ENCODE data around the gene FAT1.

Gene FAT1

GRCh38 chr4:186684889-186685309, 38.8 kb downstream of the FAT1 start:
- H3K4me3 ChIP-seq (ENCODE audit: low read depth, low read length) = no peak overlapping the region
- POLR2A ChIA-PET = no interaction called here
- CTCF ChIA-PET = no interaction called here
- H3K36me3 ChIP-seq (ENCODE audit: control insufficient read depth in 2 of 2, insufficient read depth in 1 of 2, low read length in 2 of 2) = peaks cover 0 to 6% of the 10 kb centered on the region in 2 experiments; a peak in 1 of 3 replicates
- TF ChIP-seq ZBTB11 (tag by site-specific recombination; conservative IDR thresholded peaks at IDR 0.05; ENCODE audit: low read depth) = no peak
- H3K9me3 ChIP-seq (ENCODE audit: control insufficient read depth, insufficient read depth, low read depth, low read length) = no peaks in the 10 kb centered on the region
- H3K27ac ChIP-seq (ENCODE audit: extremely low read depth, low read depth, low read length) = no peak overlapping the region
- peaks cover 11% of the 10 kb centered on the region for H3K4me1 ChIP-seq (ENCODE audit: control insufficient read depth, insufficient read depth, low read length)

GRCh38 chr4:186684220-186684619, 39.4 kb downstream of the FAT1 start:
- peaks cover 11% of the 10 kb centered on the region for H3K4me1 ChIP-seq (ENCODE audit: control insufficient read depth, insufficient read depth, low read length)
- no peaks in the 10 kb centered on the region for H3K9me3 ChIP-seq (ENCODE audit: control insufficient read depth, insufficient read depth, low read depth, low read length)
- no peak overlapping the region for H3K4me3 ChIP-seq (ENCODE audit: low read depth, low read length)
- ChIA-PET CTCF (interaction anchor here (0.7 kb wide), 2 partner anchors 14 to 173 kb away, joined by 3 to 4 read pairs; no protein-coding TSS in a partner anchor), POLR2A (no interaction called here)
- peaks cover 0 to 6% of the 10 kb centered on the region in 2 experiments; a peak in 1 of 3 replicates for H3K36me3 ChIP-seq (ENCODE audit: control insufficient read depth in 2 of 2, insufficient read depth in 1 of 2, low read length in 2 of 2)
- no peak overlapping the region for H3K27ac ChIP-seq (ENCODE audit: extremely low read depth, low read depth, low read length)
- TF ChIP-seq ZNF624 (tag by site-specific recombination; IDR thresholded peaks at IDR 0.05) (no peak), OSR2 (tag by site-specific recombination; IDR thresholded peaks at IDR 0.05) (no peak), ZNF610 (tag by site-specific recombination; IDR thresholded peaks at IDR 0.05; ENCODE audit: borderline replicate concordance) (no peak), ZNF138 (tag by site-specific recombination; IDR thresholded peaks at IDR 0.05; ENCODE audit: borderline replicate concordance) (no peak), ZNF292 (tag by site-specific recombination; IDR thresholded peaks at IDR 0.05; ENCODE audit: borderline replicate concordance, low read depth) (no peak), ZNF514 (tag by site-specific recombination; IDR thresholded peaks at IDR 0.05) (no peak), ZNF549 (tag by site-specific recombination; IDR thresholded peaks at IDR 0.05) (no peak), ZNF658 (tag by site-specific recombination; IDR thresholded peaks at IDR 0.05) (no peak), PRDM2 (tag by site-specific recombination; IDR thresholded peaks at IDR 0.05; ENCODE audit: borderline replicate concordance) (no peak), ZNF223 (tag by site-specific recombination; IDR thresholded peaks at IDR 0.05) (no peak), TRIM28 (IDR thresholded peaks at IDR 0.05; ENCODE audit: borderline replicate concordance, low read length) (no peak), ZNF274 (IDR thresholded peaks at IDR 0.05; ENCODE audit: low read length) (no peak), ZNF274 (tag by site-specific recombination; IDR thresholded peaks at IDR 0.05; ENCODE audit: borderline replicate concordance) (no peak), ZNF366 (tag by site-specific recombination; conservative IDR thresholded peaks at IDR 0.05) (no peak), ZFP3 (tag by site-specific recombination; IDR thresholded peaks at IDR 0.05; ENCODE audit: low read depth) (no peak)
- TF ChIP-seq, protein P1, sequence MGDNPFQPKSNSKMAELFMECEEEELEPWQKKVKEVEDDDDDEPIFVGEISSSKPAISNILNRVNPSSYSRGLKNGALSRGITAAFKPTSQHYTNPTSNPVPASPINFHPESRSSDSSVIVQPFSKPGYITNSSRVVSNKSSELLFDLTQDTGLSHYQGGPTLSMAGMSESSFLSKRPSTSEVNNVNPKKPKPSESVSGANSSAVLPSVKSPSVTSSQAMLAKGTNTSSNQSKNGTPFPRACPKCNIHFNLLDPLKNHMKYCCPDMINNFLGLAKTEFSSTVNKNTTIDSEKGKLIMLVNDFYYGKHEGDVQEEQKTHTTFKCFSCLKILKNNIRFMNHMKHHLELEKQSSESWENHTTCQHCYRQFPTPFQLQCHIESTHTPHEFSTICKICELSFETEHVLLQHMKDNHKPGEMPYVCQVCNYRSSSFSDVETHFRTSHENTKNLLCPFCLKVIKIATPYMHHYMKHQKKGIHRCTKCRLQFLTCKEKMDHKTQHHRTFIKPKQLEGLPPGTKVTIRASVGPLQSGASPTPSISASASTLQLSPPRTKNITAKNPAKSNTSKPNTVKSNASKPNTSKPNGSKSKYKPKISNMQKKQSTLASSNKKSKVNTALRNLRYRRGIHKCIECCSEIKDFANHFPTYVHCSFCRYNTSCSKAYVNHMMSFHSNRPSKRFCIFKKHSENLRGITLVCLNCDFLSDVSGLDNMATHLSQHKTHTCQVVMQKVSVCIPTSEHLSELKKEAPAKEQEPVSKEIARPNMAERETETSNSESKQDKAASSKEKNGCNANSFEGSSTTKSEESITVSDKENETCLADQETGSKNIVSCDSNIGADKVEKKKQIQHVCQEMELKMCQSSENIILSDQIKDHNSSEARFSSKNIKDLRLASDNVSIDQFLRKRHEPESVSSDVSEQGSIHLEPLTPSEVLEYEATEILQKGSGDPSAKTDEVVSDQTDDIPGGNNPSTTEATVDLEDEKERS (tag by site-specific recombination; IDR thresholded peaks at IDR 0.05) = no peak
- TF ChIP-seq, protein P2, sequence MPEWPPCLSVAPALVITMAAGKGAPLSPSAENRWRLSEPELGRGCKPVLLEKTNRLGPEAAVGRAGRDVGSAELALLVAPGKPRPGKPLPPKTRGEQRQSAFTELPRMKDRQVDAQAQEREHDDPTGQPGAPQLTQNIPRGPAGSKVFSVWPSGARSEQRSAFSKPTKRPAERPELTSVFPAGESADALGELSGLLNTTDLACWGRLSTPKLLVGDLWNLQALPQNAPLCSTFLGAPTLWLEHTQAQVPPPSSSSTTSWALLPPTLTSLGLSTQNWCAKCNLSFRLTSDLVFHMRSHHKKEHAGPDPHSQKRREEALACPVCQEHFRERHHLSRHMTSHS (tag by site-specific recombination; IDR thresholded peaks at IDR 0.05) = no peak
- TF ChIP-seq, protein P3, sequence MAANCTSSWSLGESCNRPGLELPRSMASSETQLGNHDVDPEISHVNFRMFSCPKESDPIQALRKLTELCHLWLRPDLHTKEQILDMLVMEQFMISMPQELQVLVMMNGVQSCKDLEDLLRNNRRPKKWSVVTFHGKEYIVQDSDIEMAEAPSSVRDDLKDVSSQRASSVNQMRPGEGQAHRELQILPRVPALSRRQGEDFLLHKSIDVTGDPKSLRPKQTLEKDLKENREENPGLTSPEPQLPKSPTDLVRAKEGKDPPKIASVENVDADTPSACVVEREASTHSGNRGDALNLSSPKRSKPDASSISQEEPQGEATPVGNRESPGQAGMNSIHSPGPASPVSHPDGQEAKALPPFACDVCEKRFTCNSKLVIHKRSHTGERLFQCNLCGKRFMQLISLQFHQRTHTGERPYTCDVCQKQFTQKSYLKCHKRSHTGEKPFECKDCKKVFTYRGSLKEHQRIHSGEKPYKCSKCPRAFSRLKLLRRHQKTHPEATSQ (tag by site-specific recombination; IDR thresholded peaks at IDR 0.05) = no peak
